Sigmoid colon (tissue), 4 donors: Measurements from ENCODE around the gene SETDB2.

ENCODE experiments used
- CTCF ChIP-seq, 4 experiments: fragments of 450-650 bp in 3 of 4; fragments of 200-600 bp in 1 of 4; IDR thresholded peaks; one replicate each; pipeline ENCODE4 v1.5.1; 2016 to 2019; ENCODE audit warnings: antibody characterized with exemption in 4 of 4, mild to moderate bottlenecking in 3 of 4, moderate library complexity in 2 of 4
- EP300 ChIP-seq, 4 donors: sonication (generic); formaldehyde crosslinking; IDR thresholded peaks; one replicate each; pipeline ENCODE4 v1.6.1; 2017; ENCODE audit warnings: antibody characterized with exemption in 4 of 4
- POLR2A ChIP-seq, 2 donors: fragments of 450-650 bp; IDR thresholded peaks; one replicate each; pipeline ENCODE4 v1.6.1; 2016; ENCODE audit warnings: antibody characterized with exemption in 2 of 2, mild to moderate bottlenecking in 2 of 2, moderate library complexity in 2 of 2
- POLR2AphosphoS5 ChIP-seq, 4 donors: sonication (generic); formaldehyde crosslinking; IDR thresholded peaks; one replicate each; pipeline ENCODE4 v1.6.1; 2017; ENCODE audit warnings: antibody characterized with exemption in 4 of 4

- no peak for TF ChIP-seq POLR2A (IDR thresholded peaks at IDR 0.05)
- no peak for TF ChIP-seq CTCF (IDR thresholded peaks at IDR 0.05)
- no peak for TF ChIP-seq POLR2AphosphoS5 (IDR thresholded peaks at IDR 0.05)
- TF ChIP-seq EP300 (IDR thresholded peaks at IDR 0.05): no peak
Observed at GRCh38 chr13:49441312-49441711, 2.8 kb upstream of the SETDB2 start.
